ENCODE results near the gene JMJD1C.

- no peak for TF ChIP-seq CTCF (conservative IDR thresholded peaks at IDR 0.05; ENCODE audit: low read depth, low read length)
- TF ChIP-seq EZH2phosphoT487 (IDR thresholded peaks at IDR 0.05; ENCODE audit: borderline replicate concordance, low read length), result no peak
Observed at GRCh38 chr10:63337455-63338251, 128.1 kb downstream of the JMJD1C start.

Data from PC-3 (cell line).